ENCODE data around the gene CSNK1G2. TPM values are rescaled to one million over a fixed set of nuclear protein-coding genes. Genes with fewer than 3 reads are reported as not detected.

The CSNK1G2 gene
- total and polyA plus RNA-seq, 2 of the 13 experiments (the other 11 are each of a cell fraction or from before 2014, with no cell fraction given), result 53.8 to 72.5 TPM

DNA sequence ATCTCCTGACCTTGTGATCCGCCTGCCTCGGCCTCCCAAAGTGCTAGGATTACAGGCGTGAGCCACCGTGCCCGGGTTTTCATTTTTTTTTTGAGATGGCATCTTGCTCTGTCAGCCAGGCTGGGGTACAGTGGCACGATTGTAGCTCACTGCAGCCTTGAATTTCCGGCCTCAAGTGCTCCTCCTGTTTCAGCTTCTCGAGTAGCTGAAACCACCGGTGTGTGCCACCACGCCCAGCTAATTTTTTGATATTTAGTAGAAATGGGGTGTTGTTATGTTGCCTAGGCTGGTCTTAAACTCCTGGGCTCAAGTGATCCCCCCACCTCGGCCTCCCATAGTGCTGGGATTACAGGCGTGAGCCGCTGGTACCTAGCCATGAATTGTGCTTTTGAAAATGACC is 29.9 kb upstream of the CSNK1G2 start:
- peaks cover 6% of the 10 kb centered on the region; the same call in 1 of the 2 replicates for H4K20me1 ChIP-seq (ENCODE audit: insufficient read depth, low read length)
- DNase-seq (ENCODE audit: low spot score) (no peak), ATAC-seq (no peak), FAIRE-seq (no peak)
- POLR2A ChIA-PET, result no interaction called here
- no peak overlapping the region for H3K27ac ChIP-seq (ENCODE audit: extremely low read length, insufficient read depth, low read length)
- H3K79me2 ChIP-seq (ENCODE audit: insufficient read depth, low read length), result peaks cover 51% of the 10 kb centered on the region
- in situ Hi-C loops (cut with HindIII; ENCODE audit: extremely low pct_ligation_motif_present, low pct_unique_long_range_greater_than_20kb), result no loop called here
- H3K9ac ChIP-seq (ENCODE audit: insufficient read depth, low read depth, low read length), result no peak overlapping the region
- no peak overlapping the region for H2AFZ ChIP-seq (ENCODE audit: low read length)
- H3K4me1 ChIP-seq (ENCODE audit: insufficient read depth, low read length), result peaks cover 35% of the 10 kb centered on the region
- H3K36me3 ChIP-seq (replicated peaks in 1 of 2; ENCODE audit: control insufficient read depth in 1 of 2, insufficient read depth in 2 of 2, low read length in 2 of 2), result peaks cover 5 to 17% of the 10 kb centered on the region in 2 experiments; a peak in 3 of 5 replicates
- intact Hi-C loops (cut with micrococcal nuclease; ENCODE audit: unreplicated experiment), result no loop called here
- H3K9me3 ChIP-seq (ENCODE audit: low read length), result no peaks in the 10 kb centered on the region
- BruUV-seq (replicated peaks), result no TSS peak
- H3K4me2 ChIP-seq (ENCODE audit: low read depth, low read length), result no peak overlapping the region
- WGBS (ENCODE audit: low lambda C conversion rate), result 95% methylated on average over 13 of the region's 13 CpGs
- no peak overlapping the region for H3K4me3 ChIP-seq (replicated peaks in 1 of 3; ENCODE audit: insufficient read depth in 1 of 3, low read depth in 2 of 3, low read length in 3 of 3)
- no peaks in the 10 kb centered on the region; a peak in 1 of 5 replicates for H3K27me3 ChIP-seq (ENCODE audit: control insufficient read depth in 1 of 2, insufficient read depth in 2 of 2, low read length in 2 of 2)
- TF ChIP-seq HNRNPK (IDR thresholded peaks at IDR 0.05; ENCODE audit: low read depth, low read length, poor library complexity, severe bottlenecking) (no peak), FOXK2 (IDR thresholded peaks at IDR 0.05) (no peak), CEBPG (CRISPR knock-in tag; IDR thresholded peaks at IDR 0.05) (no peak), ZNF775 (CRISPR knock-in tag; IDR thresholded peaks at IDR 0.05; ENCODE audit: borderline replicate concordance) (no peak)
- CTCF ChIA-PET (ENCODE audit: low intra/inter-chr PET ratio, low total read pairs), result no interaction called here

DNA sequence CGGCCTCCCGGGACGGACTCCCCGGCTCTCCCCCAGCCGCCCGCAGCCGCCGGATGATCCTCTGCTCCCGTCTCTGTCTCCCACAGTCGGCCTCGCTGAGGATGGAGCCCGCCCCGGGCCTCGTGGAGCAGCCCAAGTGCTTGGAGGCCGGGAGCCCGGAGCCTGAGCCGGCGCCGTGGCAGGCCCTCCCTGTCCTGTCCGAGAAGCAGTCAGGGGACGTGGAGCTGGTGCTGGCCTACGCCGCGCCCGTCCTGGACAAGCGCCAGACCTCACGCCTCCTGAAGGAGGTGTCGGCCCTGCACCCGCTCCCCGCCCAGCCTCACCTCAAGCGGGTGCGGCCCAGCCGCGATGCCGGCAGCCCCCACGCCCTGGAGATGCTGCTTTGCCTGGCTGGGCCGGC is 29.0 kb upstream of the CSNK1G2 start:
- peaks cover 26% of the 10 kb centered on the region for H3K4me1 ChIP-seq (ENCODE audit: insufficient read depth, low read length)
- no peaks in the 10 kb centered on the region; a peak in 1 of 5 replicates for H3K27me3 ChIP-seq (ENCODE audit: control insufficient read depth in 1 of 2, insufficient read depth in 2 of 2, low read length in 2 of 2)
- ChIA-PET POLR2A (no interaction called here), CTCF (ENCODE audit: low intra/inter-chr PET ratio, low total read pairs) (no interaction called here)
- H3K9ac ChIP-seq (ENCODE audit: insufficient read depth, low read depth, low read length), result no peak overlapping the region
- DNase-seq (ENCODE audit: low spot score) (no peak), FAIRE-seq (no peak), ATAC-seq (no peak)
- no peak overlapping the region for H2AFZ ChIP-seq (ENCODE audit: low read length)
- TF ChIP-seq, protein P1, sequence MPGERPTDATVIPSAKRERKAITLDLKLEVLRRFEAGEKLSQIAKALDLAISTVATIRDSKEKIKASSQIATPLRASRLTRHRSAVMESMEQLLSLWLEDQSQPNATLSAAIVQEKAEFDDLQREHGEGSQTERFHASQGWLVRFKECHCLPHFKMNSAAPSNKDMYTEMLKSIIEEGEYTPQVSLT (CRISPR knock-in tag; IDR thresholded peaks at IDR 0.05; ENCODE audit: borderline replicate concordance, low read depth), result no peak
- TF ChIP-seq AGO2 (optimal IDR thresholded peaks at IDR 0.05; ENCODE audit: low read depth, low read length) (peak; percentile 29), BRCA1 (CRISPR knock-in tag; IDR thresholded peaks at IDR 0.05) (no peak), ZNF343 (CRISPR knock-in tag; IDR thresholded peaks at IDR 0.05) (no peak)
- 97% methylated on average over 25 of the region's 37 CpGs for WGBS (ENCODE audit: low lambda C conversion rate)
- H3K4me2 ChIP-seq (ENCODE audit: low read depth, low read length), result no peak overlapping the region
- peaks cover 48% of the 10 kb centered on the region for H3K79me2 ChIP-seq (ENCODE audit: insufficient read depth, low read length)
- H3K9me3 ChIP-seq (ENCODE audit: low read length), result no peaks in the 10 kb centered on the region
- no TSS peak for BruUV-seq (replicated peaks)
- intact Hi-C loops (cut with micrococcal nuclease; ENCODE audit: unreplicated experiment) (no loop called here), in situ Hi-C loops (cut with HindIII; ENCODE audit: extremely low pct_ligation_motif_present, low pct_unique_long_range_greater_than_20kb) (no loop called here)
- H3K36me3 ChIP-seq (replicated peaks in 1 of 2; ENCODE audit: control insufficient read depth in 1 of 2, insufficient read depth in 2 of 2, low read length in 2 of 2), result peaks cover 6 to 22% of the 10 kb centered on the region in 2 experiments; a peak in 4 of 5 replicates
- peaks cover 6% of the 10 kb centered on the region; the same call in 1 of the 2 replicates for H4K20me1 ChIP-seq (ENCODE audit: insufficient read depth, low read length)
- H3K4me3 ChIP-seq (replicated peaks in 1 of 3; ENCODE audit: insufficient read depth in 1 of 3, low read depth in 2 of 3, low read length in 3 of 3), result no peak overlapping the region
- no peak overlapping the region for H3K27ac ChIP-seq (ENCODE audit: extremely low read length, insufficient read depth, low read length)
